Activated CD8-positive, alpha-beta memory T cell treated with anti-CD3 and anti-CD28 coated beads, Interleukin-2, amount 50 U/mL, for 24 hours (primary cell): ENCODE measurements around the gene ING5.

Source experiments
- DNase-seq: peaks from one replicate; pipeline ENCODE4 v3.0.0-alpha.2; 2020; ENCODE audit errors: extremely low read depth

Gene ING5

GRCh38 chr2:241776336-241777169 is 74.7 kb downstream of the ING5 start, which contains the start of gene GAL3ST2:
TSS of gene GAL3ST2 (plus strand) at chr2:241776822. CDS start at chr2:241776956, 134 bp downstream.
- no peak for DNase-seq

- DNase-seq = no peak
Observed at GRCh38 chr2:241777170-241777685, 75.4 kb downstream of the ING5 start.

GRCh38 chr2:241777686-241778627 is 76.1 kb downstream of the ING5 start:
- DNase-seq = no peak
